GM18505 (cell line): ENCODE data around the gene PTGER3.

ENCODE experiments used
- ATAC-seq: cut with Tn5 transposase; IDR thresholded peaks from one replicate; pipeline ENCODE4 v1.9.1; 2021; ENCODE audit not compliant: unreplicated experiment
- POLR2A ChIP-seq: IDR thresholded peaks from 4 replicates; pipeline ENCODE4 v1.6.1; 2011; ENCODE audit warnings: borderline replicate concordance; ENCODE audit not compliant: insufficient read depth, insufficient read length; ENCODE audit errors: extremely low read depth

PTGER3 gene

DNA sequence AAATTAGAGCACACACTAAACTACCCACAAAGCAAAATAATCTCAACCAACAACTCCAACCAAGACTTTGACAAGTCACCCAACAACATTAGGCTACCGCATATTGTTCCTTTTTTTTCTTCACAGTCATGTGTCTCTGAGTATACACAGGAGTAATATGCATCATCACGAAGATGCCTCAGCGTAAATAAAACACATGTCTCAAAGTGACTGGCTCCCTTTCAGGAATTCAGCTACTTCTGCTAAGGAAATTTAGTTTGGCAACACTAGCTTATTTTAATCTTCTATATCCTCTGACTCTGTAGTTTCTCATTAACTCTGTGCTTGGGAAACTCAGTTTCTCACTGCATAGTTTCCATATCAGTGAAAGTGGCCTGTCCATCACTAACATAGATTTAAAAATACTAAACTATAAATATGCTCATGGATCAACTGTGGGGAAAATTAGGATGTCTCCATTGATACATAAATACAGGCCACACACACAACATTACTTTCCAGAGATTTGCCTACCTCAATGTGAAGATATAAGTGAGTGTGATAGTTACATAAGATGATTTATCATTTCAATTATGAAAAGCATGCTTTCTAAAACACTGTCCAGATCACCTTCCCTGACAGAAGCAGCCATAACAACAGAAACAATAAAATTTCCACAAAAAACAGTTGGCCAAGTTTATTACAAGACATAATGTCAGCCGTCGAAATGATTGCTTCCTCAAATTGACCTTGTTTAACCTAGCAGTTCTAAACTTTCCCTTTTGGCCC, 113.2 kb downstream of the PTGER3 start:
- ATAC-seq, result no peak
- TF ChIP-seq POLR2A, result no peak

GRCh38 chr1:70930062-70930461, 117.6 kb downstream of the PTGER3 start:
- TF ChIP-seq POLR2A, result no peak
- ATAC-seq, result no peak

DNA sequence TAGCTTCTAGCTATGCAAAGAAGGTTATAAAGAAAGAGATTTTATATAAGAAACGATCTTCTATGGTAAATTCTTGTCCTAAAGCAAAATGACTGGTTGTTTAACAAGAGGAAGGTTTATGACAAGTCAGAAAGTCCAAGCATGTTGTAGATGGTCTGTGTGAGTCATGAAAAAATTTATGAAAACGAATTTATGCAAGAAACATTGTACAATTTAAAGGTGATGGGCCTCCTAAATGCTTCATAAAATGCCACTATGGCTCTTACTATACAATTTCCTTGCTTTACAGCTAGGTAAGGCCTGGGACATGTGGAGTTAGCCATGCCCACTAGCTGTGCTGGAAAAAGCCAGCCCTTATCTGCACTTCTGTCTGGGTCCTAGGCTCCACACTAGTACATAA, 125.4 kb downstream of the PTGER3 start:
- TF ChIP-seq POLR2A, result no peak
- ATAC-seq, result no peak
